Dermis microvascular lymphatic vessel endothelial cell (primary cell): Measurements from ENCODE around the gene LRIG3. TPM values are rescaled to one million over a fixed set of nuclear protein-coding genes. Genes with fewer than 3 reads are reported as not detected.
A peak's percentile ranks its signal among the peaks of the same experiment; 100 is the strongest.
"Not testable (repeated sequence)": the region's sequence is repeated elsewhere in the genome, so short reads cannot be mapped to it uniquely, and the experiment has no call there.

Experiments
- DNase-seq, 2 donors: peaks; one replicate each; pipeline versions ENCODE4 v3.0.0 to v3.0.0-alpha.2; 2010; ENCODE audit warnings: low read depth in 2 of 2
- total RNA-seq: library from RNA; depleted of rRNA; stranded (reverse); fragments of >200 nt; gene quantifications from 2 replicates; pipeline ENCODE4 v1.2.1, GENCODE V29; 2014

Gene LRIG3
- total RNA-seq, 1 donor from 2014 or later, result 24.5 TPM

GRCh38 chr12:58860056-58860787 is 60.1 kb downstream of the LRIG3 start:
- DNase-seq, result no peak

GRCh38 chr12:58858030-58858429 is 62.3 kb downstream of the LRIG3 start:
- DNase-seq, result no peak

GRCh38 chr12:58857206-58857605 is 63.1 kb downstream of the LRIG3 start:
- DNase-seq, result not testable (repeated sequence)

GRCh38 chr12:58855630-58856029 is 64.7 kb downstream of the LRIG3 start:
- DNase-seq, result not testable (repeated sequence)

GRCh38 chr12:58850826-58851225 is 69.5 kb downstream of the LRIG3 start:
- no peak for DNase-seq

GRCh38 chr12:58847901-58848600 is 72.3 kb downstream of the LRIG3 start:
- peak; percentile 18 to 77 for DNase-seq

- DNase-seq, result no peak
Measured at GRCh38 chr12:58844161-58844560, 76.1 kb downstream of the LRIG3 start.

- no peak for DNase-seq
Measured at GRCh38 chr12:58841058-58841798, 79.1 kb downstream of the LRIG3 start.

GRCh38 chr12:58833853-58834252 is 86.5 kb downstream of the LRIG3 start:
- no peak for DNase-seq

GRCh38 chr12:58832920-58833319 is 87.4 kb downstream of the LRIG3 start:
- DNase-seq, result no peak
